Left hindlimb (tissue), 1 donor: ENCODE results near the gene TNRC6C.
"Not testable (repeated sequence)": the region's sequence is repeated elsewhere in the genome, so short reads cannot be mapped to it uniquely, and the experiment has no call there.

Source experiments
- DNase-seq: peaks from one replicate; pipeline ENCODE4 v3.0.0-alpha.2; 2018

TNRC6C gene

DNA sequence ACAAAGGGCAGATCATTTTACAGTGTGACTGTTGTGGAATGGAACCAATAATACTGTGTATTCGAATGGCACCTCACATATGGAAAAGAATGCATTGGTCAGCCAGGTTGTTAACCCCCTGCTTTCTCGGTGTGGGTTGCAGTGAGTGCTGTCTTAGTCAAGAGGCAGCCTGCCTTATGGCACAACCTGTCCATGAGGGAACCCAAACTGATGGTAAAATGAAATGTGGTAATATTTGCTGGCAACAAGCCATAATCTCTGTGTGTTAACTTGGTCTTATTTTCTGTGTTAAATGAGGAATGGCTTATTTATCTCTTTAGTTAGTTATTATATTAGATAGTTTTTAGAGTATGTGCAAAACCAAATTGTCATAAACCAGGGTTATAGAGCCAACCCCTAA lies 88.4 kb downstream of the TNRC6C start:
- DNase-seq, result no peak

DNA sequence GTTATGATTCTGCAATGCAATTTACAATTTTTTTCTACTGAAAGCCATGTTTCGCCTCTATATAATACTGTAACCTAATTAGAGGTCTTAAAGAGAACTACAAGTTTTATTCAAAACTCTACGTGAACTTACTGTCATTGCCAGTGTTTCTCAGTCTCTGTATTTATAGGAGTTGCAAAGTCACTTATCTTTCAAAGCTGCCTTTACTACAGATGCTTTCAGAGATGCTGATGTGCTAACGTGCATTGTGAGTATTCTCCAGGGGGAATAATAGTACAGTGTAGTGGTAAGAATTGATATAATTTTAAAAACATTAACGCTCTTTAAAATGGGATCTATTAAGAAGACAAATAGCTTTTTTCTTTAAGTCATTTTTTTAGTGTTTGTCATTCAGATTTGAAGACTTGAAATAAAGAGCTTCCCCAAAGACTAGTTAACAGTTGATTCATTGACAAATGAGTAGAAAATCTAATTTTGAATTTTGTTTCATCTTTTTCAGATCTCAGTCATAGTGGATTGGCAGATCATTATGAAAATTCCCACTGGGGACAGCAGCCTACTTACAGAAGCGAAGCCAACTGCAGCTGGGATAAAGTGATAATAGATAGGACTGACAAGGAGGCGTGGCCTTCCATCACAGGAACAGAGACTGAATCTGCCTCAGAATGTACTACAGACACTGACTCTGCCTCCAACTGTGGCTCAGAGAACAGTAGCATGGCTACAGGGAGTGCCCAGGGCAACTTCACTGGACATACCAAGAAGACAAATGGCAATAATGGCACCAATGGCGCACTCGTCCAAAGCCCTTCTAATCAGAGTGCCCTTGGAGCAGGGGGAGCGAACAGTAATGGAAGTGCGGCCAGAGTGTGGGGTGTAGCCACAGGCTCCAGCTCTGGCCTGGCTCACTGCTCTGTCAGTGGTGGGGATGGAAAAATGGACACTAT lies 90.1 kb downstream of the TNRC6C start:
- DNase-seq, result no peak

DNA sequence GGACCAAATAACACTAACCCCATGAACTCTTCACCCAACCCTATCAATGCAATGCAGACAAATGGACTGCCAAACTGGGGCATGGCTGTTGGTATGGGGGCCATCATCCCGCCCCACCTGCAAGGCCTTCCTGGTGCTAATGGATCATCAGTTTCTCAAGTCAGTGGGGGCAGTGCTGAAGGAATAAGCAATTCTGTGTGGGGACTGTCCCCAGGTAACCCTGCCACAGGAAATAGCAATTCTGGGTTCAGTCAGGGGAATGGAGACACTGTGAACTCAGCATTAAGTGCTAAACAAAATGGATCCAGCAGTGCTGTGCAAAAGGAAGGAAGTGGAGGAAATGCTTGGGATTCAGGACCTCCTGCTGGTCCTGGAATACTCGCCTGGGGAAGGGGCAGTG lies 91.1 kb downstream of the TNRC6C start:
- no peak for DNase-seq

DNA sequence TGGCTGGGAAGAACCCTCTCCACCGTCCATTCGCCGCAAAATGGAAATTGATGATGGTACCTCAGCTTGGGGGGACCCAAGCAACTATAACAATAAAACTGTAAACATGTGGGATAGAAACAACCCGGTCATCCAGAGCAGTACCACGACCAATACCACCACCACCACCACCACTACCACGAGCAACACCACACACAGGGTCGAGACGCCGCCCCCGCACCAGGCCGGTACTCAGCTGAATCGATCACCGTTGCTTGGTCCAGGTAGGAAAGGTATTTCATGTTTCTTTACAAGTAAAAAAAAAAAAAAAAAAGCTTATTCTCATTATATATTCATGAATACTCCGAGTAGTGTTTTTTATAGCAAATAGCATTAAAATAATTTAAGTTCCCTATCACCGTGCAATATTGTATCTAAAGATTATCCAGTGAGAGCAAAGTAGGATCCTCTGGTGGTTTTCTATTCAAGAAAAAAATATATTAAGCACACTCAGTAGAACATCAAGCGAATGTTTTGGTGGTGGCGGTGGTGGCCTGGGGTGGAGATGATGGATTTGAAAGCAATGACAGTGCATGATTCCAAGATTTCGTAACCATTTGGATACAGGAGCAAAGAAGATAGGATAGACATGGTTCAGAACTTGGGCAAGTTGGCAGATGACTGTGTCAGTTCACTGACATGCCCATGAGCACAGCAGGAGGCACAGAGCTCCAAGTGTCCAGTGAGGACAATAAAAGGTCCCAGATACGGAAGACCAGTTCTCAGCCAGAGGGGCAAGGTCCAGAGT lies 92.9 kb downstream of the TNRC6C start:
- DNase-seq, result no peak

DNA sequence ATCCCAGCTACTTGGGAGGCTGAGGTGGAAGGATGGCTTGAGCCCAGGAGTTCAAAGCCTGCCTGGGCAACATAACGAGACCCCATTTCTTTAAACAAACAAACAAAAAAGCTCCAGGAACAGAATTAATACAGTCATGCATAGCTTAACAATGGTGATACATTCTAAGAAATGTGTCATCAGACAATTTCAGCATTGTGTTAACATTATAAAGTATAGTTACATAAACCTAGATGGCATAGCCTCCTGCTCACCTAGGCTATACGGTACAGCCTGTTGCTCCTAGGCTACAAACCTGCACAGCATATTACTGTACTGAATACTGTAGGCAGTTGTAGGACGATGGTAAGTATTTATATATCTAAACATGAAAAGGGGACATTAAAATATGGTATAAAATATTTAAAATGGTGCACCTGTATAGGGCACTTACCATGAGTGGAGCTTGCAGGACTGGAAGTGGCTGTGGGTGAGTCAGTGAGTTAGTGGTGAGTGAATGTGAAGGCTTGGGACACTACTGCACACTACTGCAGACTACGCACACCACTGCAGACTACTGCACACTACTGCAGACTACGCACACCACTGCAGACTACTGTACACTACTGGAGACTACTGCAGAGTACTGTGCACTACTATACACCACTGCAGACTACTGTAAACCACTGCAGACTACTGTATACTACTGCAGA lies 95.4 kb downstream of the TNRC6C start:
- no peak for DNase-seq

DNA sequence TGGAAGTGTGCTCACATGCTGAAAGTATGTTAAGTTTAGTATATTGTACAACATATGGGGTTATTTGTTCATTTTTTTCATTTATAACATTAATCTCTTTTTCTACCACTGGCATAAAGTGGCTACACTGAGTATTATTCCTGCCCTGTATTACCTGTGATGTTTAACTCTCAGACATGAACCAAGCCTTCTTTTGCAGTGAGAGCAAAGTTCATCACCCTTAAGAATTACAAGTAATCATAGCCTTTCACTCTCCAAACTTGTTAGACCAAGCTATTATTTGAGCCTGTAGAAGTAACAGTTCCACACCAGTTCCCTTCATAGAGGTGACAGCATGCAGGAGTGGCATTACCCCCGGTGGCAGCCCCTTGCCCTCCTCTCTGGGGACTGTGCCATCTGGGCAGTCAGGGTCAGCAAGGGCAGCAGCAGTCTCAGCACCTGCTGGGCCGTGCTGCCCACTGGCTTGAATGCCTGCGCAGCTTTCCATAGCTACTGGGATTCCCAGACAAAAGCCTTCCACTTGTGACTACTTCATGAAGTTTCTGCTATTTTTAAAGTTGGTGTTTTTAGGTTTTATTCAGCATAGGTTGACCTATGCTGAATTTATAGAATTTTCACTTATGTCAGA lies 98.7 kb downstream of the TNRC6C start:
- DNase-seq, result no peak

DNA sequence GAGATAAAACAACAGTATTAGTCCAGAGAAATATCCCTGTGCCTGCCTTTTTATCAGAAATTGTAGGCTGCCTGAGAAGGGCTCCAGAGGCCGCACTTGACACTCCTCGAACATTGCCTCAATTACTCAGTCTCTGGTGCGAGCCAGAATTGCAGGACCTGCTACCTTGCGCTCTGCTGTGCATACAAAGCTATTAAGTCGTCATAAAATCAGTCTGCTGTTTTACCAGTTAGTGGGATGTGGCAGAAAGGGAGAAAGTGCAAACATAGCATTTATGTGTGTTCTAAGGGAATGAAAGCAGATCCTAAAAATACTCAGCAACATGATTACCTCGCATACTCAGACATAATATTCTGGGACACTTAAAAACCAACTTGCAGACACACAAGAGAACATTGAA lies 99.5 kb downstream of the TNRC6C start:
- DNase-seq, result no peak

DNA sequence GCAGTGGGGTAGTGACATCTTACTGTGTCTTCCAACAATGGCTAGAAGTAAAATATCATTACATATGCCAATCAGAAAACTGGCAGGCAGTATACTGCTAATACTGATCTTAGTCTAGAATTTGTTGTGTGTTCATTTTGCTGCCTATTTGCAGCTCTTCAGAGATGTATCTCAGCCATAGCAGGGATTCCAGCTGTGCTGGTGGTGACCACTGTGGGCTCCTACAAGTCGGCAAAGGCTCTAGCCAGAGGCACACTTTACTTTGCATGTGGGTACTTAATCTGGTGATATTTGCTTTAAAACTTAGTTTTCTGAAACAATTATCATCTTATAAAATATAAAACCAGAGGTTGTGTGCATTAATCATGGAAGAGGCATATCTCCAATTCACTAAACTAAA lies 100.1 kb downstream of the TNRC6C start:
- no peak for DNase-seq

DNA sequence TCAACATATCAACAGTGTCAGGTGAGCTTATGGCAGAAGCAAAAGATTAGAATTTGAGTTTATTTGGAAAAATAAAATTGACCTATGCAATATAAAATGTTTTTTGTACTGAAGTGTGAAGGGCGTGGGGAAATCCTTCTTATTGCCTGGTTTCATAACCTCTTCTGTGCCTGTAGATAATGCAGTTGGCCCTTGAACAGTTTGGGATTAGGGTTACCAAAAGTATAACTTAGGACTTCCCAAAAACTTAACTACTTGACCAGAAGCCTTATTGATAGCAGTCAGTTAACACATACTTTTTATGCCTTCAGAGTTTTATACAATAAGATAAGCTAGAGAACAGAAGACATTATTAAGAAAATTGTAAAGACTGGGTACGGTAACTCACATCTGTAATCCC lies 104.1 kb downstream of the TNRC6C start:
- no peak for DNase-seq

DNA sequence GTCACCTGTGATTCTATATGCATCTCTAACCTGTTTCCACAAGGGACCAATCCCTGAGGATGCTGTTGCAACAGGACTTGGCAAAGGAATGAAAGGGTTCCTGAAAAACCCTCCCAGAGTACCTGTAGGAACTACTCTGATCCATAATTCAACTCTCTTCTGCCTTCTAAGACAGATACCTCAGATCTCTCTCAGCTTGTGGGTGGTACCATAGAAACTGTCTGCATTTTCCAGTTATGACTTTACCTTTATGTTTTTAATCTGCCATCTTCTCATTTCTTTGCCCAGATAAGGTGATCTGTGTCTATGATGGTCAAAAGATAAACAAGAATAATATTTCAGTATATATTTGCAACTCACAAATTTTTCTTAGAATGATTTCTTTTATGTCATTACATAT lies 105.0 kb downstream of the TNRC6C start:
- DNase-seq, result no peak

DNA sequence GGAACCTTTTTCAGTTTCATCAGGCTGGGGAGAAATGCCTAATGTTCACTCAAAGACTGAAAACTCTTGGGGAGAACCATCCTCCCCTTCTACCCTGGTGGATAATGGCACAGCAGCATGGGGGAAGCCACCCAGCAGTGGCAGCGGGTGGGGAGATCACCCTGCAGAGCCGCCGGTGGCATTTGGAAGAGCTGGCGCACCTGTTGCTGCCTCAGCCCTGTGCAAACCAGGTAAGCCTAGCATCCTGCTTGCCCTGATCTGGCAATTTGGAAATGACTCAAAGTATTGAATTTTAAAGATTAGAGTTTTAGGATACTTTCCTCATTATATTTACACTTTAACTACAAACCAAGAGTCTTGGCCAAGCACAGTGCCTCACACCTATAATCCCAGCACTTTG lies 106.2 kb downstream of the TNRC6C start:
- DNase-seq, result no peak

DNA sequence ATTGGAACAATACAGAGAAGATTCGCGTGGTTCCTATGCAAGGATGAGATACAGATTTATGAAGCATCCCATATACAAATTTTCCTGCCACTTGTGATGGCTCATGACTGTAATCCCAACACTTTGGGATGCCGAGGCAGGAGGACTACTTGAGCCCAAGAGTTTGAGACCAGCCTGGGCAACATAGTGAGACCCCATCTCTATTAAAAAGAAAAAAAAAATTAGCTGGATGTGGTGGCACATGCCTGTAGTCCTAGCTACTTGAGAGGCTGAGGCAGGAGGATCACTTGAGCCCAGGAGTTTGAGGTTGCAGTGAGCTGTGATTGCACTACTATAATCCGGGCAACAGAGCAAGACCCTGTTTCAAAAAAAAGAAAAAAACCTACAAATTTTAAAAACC lies 108.5 kb downstream of the TNRC6C start:
- not testable (repeated sequence) for DNase-seq

DNA sequence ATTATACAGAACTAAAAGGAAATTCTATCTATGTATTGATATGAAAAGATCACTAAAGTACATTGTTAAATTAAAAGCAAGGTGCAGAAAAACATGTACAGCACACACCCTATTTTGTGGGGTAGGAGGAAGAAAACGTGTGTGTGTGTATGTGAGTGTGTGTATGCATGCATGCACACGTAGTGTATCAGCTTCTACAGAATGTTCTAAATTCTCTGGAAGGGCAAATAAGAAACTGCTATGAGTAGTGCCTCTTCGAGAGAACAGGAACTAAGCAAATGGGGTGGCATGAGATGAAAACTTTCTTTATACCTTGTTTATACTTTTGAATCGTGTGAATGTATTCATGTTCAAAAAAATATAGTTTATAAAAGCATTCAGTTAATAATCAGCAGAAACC lies 111.2 kb downstream of the TNRC6C start:
- DNase-seq, result no peak

DNA sequence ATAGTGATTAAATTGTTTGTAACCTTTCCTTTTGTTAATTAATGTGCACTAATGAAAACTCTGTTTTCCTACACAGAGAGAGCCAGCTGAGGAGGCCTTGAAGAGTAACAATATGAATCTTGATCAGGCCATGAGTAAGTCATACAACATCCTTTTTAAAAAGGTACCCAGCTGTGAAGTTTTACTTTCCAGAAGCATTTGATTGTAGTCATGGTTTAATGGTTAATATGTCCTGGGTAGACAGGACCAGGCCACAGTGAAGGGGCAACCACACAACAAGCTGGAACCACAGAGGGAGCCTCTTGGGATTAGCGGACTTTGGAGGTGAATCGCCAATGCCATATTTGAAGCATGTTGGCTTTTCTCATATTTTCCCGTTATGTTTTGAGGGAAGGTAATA lies 114.5 kb downstream of the TNRC6C start:
- no peak for DNase-seq

DNA sequence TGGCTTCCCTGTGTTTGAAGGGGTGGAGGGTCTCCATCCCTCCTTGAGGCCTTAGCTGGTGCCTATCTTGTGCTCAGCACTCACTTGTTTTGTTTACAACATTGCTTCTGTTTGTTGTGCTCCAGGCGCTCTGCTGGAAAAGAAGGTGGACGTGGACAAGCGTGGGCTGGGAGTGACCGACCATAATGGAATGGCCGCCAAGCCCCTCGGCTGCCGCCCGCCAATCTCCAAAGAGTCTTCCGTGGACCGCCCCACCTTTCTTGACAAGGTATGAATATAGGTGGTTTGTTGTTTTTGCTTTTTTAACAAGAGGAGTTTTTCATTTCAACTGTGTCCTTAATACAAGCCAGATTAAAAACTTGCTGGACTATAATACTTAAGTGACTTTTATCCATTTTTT lies 116.5 kb downstream of the TNRC6C start:
- no peak for DNase-seq

DNA sequence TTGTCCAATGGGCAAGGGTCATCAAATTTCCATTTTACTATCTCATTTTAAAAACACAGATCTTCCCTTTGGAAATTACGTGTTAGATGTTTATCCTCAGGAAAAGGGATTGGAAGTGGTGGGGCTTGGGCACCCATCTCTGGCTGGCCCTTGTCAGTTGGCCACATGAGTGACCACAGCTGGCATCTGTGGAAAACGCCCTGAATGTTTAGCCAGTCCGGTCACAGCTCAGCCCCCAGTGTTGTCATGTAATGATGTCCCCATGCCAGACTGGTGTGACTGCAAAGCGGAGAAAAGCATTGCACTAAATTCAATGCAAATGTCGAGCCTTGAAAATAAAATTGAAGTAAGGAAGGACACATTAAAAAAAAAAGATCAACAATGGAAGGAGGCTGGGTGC lies 117.0 kb downstream of the TNRC6C start:
- no peak for DNase-seq

DNA sequence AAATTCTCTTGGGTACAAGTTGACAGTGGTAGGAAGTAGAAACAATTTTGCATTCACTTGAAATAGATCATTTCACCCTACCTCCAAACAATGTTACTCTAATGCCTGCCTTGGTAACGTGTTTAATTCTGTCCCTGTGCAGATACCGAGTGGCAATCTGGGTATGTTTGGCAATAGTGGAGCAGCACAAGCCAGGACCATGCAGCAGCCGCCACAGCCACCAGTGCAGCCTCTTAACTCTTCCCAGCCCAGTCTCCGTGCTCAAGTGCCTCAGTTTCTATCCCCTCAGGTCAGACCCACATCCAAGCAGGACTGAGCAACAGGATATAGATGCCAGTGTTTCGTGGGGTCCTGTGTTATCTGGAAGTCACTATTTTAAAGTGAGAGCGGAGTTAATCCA lies 120.8 kb downstream of the TNRC6C start:
- no peak for DNase-seq

DNA sequence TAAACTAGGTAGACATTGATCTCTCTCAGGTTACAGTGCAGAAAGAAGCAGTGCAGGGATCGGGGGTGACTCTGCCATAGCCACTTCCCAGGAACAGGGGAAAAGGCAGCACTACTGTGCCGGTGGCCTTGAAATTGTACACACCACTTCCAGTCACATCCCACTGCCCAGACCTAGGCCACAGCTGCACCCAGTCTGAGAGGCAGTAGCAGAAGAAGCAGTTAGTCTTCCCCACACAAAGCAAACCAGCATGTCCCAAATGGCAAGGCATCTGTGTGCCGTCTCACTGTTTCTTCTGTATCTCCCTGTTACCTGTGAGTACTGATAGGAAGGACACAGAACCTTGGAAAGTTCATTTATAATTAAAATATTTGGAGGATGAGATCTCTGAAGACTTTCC lies 123.0 kb downstream of the TNRC6C start:
- DNase-seq, result no peak

DNA sequence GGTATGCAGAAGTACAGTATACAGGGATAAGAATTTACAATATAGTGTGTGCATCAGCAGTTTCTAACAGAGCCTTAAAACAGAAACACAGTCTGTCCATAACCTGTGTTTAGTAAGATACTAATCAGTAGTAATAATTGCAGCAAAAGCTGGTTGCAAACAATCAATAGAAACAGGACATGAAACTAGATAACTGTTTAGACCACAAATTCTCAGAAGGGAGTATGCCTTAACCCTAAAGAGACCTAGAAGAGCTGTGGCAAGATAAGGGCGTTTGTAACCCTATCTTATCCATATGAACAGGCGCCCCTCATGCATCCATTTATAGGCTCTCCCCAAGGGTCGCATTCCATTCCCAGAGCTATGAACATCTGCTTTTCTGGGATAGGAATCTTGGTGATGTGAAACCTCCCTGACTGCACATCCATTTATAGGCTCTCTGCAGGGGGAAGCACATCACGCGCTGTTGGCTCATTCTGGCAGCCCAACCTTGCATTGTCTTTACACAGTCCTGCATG lies 123.9 kb downstream of the TNRC6C start:
- DNase-seq, result not testable (repeated sequence)

DNA sequence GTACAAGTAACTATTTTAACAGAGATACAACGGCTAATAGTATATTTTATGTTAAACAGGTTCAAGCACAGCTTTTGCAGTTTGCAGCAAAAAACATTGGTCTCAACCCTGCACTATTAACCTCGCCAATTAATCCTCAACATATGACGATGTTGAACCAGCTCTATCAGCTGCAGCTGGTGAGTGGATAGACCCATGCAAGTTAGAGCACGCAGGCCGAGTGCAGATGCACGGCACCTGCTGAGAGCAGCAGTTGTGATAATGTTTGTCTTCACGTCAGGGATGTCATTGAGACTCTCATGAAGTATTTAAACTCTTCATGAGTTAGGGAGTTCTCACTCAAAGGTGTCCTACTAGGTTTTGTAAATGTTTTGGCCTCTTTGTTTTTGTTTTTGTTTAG lies 124.5 kb downstream of the TNRC6C start:
- no peak for DNase-seq

DNA sequence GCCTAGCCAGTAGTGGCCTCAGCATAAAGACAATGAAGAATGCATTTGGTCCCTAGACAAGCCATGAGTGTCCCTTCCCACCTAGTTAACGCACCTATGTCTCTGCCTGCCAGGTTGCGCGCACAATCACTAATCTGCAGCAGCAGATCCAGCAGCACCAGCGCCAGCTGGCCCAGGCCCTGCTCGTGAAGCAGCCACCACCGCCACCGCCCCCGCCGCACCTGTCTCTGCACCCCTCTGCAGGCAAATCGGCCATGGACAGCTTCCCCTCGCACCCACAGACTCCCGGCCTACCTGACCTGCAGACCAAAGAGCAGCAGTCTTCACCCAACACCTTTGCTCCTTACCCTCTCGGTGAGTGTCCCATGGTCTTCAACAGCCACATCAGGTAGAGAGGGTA lies 128.2 kb downstream of the TNRC6C start:
- no peak for DNase-seq

DNA sequence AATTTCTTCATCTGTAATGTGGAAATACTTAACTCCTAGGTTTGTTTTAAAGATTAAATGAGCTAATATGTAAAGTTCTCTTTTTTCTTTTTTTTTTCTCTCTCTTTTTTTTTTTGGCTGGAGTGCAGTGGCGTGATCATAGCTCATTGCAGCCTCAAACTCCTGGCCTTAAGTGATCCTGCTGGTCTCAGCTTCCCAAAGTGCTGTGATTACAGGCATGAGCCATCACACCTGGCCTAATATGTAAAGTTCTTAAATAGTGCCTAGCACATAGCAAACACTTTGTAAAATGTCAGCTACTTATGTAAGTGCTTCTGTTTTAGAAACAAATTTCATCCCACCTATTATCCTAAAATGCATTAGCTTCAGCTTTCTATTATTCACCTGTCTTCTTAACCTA lies 130.0 kb downstream of the TNRC6C start:
- DNase-seq, result no peak
